SK-N-SH (cell line): ENCODE results near the gene IFNA6.

Experiments used
- EP300 ChIP-seq, 2 experiments: IDR thresholded peaks; 2 replicates each; pipeline versions ENCODE4 v1.4.0 to v1.6.1; 2012; ENCODE audit warnings: borderline replicate concordance in 1 of 2, low read depth in 1 of 2, low read length in 1 of 2
- EZH2phosphoT487 ChIP-seq: fragments of 200-600 bp; sonication (generic); IDR thresholded peaks from 2 replicates; pipeline ENCODE4 v1.6.1; 2017; ENCODE audit warnings: low read depth, mixed run types, mild to moderate bottlenecking, antibody characterized with exemption, moderate library complexity, borderline replicate concordance
- FOXM1 ChIP-seq: IDR thresholded peaks from 2 replicates; pipeline ENCODE4 v1.4.0; 2012; ENCODE audit warnings: low read depth, mild to moderate bottlenecking
- JUND ChIP-seq: IDR thresholded peaks from 2 replicates; pipeline ENCODE4 v1.4.0; 2012
- POLR2AphosphoS5 ChIP-seq: IDR thresholded peaks from 2 replicates; pipeline ENCODE4 v1.6.1; 2012; ENCODE audit warnings: low read depth, low read length
- RAD21 ChIP-seq: IDR thresholded peaks from 2 replicates; pipeline ENCODE4 v1.6.1; 2012; ENCODE audit warnings: mild to moderate bottlenecking, low read length
- RFX5 ChIP-seq: IDR thresholded peaks from 2 replicates; pipeline ENCODE4 v1.6.1; 2012; ENCODE audit warnings: mild to moderate bottlenecking, improper control_type of control experiment, low read length
- SIN3A ChIP-seq: IDR thresholded peaks from 2 replicates; pipeline ENCODE4 v1.6.1; 2012; ENCODE audit warnings: low read depth, mild to moderate bottlenecking, low read length, moderate library complexity, borderline replicate concordance
- YY1 ChIP-seq: IDR thresholded peaks from 2 replicates; pipeline ENCODE4 v1.4.0; 2012; ENCODE audit warnings: low read depth, mild to moderate bottlenecking
- TF ChIP-seq, protein P1 (sequence below): fragments of 200-600 bp; sonication (generic); IDR thresholded peaks from 2 replicates; pipeline ENCODE4 v1.6.1; 2017; ENCODE audit warnings: antibody characterized with exemption, mild to moderate bottlenecking, moderate library complexity
- TF ChIP-seq, protein P2 (sequence below): IDR thresholded peaks from 2 replicates; pipeline ENCODE4 v1.4.0; 2012; ENCODE audit warnings: low read depth, borderline replicate concordance

DNA sequence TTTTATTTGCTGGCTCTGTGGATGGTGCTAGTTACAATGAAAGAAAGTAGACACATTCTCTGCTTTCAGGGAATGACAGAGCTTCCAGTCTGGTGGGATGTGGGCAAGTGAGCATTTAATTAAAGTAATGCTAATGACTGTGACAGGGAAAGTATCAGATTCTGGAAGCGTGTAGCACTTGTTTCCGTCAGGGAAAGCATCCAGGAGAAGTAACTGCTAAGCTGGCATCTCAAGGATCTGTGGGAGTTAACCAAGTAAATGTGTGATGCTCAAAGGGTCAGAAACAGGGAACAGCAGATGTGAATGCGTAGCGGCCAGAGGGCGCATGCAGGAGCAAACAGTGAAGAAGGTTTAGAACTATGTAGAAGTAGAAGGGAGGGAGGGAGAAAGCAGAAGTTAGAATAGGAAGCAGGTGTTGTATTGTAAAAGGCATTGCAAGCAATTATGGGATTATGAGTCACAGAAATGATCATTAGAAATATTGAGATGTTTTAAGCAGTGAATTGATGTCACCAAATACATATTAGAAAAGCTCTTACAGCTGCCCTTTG is 27.7 kb downstream of the IFNA6 start:
- TF ChIP-seq POLR2AphosphoS5 (no peak), JUND (no peak), SIN3A (no peak), EP300 (IDR thresholded peaks at IDR 0.05; ENCODE audit: borderline replicate concordance in 1 of 2, low read depth in 1 of 2, low read length in 1 of 2) (no peak), YY1 (no peak), RFX5 (no peak), FOXM1 (no peak), EZH2phosphoT487 (no peak), RAD21 (no peak)
- TF ChIP-seq, protein P1, sequence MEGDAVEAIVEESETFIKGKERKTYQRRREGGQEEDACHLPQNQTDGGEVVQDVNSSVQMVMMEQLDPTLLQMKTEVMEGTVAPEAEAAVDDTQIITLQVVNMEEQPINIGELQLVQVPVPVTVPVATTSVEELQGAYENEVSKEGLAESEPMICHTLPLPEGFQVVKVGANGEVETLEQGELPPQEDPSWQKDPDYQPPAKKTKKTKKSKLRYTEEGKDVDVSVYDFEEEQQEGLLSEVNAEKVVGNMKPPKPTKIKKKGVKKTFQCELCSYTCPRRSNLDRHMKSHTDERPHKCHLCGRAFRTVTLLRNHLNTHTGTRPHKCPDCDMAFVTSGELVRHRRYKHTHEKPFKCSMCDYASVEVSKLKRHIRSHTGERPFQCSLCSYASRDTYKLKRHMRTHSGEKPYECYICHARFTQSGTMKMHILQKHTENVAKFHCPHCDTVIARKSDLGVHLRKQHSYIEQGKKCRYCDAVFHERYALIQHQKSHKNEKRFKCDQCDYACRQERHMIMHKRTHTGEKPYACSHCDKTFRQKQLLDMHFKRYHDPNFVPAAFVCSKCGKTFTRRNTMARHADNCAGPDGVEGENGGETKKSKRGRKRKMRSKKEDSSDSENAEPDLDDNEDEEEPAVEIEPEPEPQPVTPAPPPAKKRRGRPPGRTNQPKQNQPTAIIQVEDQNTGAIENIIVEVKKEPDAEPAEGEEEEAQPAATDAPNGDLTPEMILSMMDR = no peak
- TF ChIP-seq, protein P2, sequence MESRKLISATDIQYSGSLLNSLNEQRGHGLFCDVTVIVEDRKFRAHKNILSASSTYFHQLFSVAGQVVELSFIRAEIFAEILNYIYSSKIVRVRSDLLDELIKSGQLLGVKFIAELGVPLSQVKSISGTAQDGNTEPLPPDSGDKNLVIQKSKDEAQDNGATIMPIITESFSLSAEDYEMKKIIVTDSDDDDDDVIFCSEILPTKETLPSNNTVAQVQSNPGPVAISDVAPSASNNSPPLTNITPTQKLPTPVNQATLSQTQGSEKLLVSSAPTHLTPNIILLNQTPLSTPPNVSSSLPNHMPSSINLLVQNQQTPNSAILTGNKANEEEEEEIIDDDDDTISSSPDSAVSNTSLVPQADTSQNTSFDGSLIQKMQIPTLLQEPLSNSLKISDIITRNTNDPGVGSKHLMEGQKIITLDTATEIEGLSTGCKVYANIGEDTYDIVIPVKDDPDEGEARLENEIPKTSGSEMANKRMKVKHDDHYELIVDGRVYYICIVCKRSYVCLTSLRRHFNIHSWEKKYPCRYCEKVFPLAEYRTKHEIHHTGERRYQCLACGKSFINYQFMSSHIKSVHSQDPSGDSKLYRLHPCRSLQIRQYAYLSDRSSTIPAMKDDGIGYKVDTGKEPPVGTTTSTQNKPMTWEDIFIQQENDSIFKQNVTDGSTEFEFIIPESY = no peak
